Stimulated activated naive CD4-positive, alpha-beta T cell (primary cell): ENCODE results near the gene TSPAN15.

Experiments used
- DNase-seq, 6 experiments: peaks; one replicate each; lab custom pipeline; 2025; lab: John Stamatoyannopoulos, UW

Gene TSPAN15

DNA sequence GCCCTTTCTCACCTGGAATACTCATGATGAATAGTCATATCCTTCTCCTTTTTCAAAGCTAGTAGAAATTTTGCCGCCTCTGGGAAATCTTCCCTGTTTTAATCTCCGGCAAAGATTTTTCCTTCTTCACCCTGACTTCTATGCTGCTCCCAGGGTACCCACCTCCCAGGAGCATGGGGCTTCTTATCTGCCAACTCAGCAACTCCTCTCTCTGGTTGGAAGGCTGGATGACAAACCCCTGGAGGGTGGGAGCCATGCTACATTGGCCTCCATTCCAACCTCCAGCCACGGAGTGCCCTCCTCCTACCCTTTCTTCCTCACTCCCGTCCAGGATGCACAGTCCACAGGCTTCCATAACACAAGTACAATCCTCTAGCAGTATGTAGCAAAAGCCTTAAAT, 102.1 kb downstream of the TSPAN15 start:
- DNase-seq = no peak

DNA sequence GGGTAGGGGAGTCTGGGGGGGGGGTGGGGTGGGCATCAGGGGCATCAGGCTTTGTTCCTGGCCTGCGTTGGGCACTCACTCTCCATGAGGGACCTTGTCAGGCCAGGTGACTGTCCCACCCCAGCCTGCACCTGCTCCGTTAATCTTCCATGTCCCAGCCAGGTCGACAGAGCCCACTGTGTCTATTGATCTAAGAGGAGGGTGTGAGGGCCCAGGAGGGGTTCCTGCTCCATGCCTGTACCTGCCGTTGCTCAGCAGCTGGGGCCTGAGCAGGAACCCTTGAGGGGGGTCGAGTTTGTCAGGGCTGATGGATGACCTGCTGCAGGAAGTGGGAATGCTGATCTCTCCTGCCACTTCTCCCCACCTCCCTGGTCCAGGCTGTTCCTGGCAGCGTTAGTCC, 103.3 kb downstream of the TSPAN15 start:
- DNase-seq = no peak
